HG02884 (cell line): ENCODE results near the gene FBXO42.
A peak's percentile ranks its signal among the peaks of the same experiment; 100 is the strongest.

Experiments
- ATAC-seq: cut with Tn5 transposase; IDR thresholded peaks from one replicate; pipeline ENCODE4 v1.9.1; 2021; ENCODE audit warnings: mild to moderate bottlenecking, moderate library complexity; ENCODE audit not compliant: unreplicated experiment

Gene FBXO42

DNA sequence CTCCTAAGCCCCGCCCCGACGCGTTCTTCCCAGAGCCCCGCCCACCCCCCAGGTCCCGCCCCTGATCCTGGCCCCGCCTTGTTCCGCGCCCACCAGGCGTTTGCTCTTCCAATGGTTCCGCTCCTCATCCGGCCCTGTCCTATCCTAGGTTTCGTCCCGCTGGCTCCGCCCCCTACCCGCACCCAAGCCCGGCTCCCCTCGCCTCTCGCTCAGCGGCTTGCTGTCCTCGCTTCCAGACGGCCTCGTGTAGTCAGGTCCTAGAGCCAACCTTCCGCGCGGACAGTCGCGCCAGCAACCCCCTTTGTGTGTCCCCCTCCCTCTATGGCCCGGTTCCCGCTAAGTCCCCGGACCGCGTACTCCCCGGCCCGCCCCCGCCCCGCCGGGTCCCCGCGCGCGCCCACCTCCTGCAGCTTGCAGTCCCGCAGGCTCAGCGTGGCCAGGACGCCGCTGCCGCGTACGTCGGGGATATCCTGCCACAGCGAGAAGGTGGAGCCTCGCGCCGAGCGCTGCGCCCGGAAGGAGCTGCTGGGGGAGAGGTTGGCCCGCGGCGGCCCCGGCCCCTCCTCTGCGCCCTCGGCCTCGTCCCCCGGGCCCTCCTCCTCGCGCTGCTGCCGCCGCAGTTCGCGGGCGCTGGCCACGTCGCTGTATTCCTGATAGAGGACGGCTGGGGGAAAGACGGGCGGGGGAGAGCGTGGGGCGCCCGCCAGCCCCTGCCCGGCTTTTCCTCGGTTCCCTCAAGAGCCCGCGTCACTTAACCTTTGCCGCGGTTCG is 145.5 kb downstream of the FBXO42 start:
- peak; percentile 60 for ATAC-seq

DNA sequence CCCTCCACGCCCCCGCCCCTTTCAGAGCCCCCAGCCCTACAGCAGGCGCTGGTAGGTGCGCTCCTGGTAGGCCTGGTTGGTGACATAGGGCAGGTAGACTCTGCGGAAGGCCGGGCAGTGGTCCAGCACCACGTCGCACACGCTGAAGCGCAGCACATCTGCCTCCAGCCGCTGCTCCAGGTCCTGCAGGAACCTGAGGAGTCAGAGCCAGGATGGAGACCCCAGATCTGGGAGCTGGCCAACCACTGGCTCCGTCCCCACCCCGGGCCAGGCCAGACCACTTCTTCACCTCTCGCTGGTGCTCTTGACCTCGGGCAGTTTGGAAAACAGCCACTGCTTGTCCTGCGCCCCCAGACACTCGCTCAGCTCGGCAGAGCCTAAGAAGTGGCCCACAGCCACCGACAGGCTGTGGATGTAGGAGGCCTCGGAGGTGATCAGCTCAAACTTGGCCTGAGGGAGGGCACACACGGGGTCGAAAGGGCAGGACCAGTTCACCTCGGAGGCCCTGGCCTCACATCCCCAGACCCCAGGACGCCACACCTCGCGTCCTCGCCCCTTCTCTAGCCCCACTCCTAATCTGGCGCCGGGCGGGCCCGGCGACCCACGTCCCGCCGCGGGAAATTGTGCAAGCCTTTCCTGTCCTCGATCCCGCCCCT is 146.3 kb downstream of the FBXO42 start:
- ATAC-seq, result no peak

DNA sequence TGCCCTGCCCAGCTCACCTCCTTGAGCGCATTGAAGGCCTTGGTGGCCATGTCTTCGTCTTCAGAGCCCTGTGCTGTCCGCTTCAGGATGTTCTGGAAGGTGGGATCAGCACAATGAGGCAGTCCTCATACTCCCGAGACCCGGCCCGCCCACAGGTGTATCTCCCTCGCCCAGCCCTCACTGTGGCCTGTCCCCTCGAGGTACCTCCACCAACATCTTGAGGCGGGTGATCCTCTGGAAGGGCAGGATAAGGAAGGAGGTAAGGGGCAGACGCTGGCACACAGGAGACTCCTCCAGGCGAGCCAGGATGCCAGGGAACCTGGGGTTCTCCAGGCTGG is 147.0 kb downstream of the FBXO42 start:
- no peak for ATAC-seq

DNA sequence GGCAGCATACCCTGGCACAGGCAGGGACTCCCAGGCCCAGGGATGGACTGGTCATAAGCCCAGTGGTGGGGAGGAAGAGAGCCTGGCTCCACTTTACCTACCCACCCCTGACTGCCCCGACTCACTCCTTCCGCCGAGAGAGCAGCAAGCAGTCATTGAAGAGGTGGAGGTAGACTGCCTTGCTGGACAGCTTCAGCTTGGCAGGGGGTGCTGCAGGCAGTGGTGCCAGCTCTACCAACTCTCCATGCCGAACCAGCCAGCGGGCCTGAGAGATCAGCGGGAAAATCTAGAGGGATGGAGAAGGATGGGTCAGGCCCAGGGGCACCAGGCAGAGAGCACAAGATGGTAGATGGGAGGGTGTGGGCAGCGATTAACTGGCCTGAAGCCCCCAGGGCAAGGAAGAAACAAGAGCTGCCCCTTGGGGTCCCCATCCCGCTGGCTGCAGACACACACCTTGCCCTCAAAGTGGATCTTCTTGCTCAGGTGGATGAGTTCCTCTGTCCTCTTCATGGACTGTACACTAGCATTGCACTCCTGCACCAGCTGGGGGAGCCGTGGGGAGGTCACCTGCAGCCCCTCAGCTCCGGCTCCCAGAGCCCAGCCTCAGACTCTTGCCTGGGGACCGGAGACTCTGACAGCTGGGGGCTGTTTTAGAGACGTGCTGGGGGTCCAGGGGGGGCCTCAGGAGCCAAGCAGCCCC is 147.5 kb downstream of the FBXO42 start:
- ATAC-seq, result no peak

DNA sequence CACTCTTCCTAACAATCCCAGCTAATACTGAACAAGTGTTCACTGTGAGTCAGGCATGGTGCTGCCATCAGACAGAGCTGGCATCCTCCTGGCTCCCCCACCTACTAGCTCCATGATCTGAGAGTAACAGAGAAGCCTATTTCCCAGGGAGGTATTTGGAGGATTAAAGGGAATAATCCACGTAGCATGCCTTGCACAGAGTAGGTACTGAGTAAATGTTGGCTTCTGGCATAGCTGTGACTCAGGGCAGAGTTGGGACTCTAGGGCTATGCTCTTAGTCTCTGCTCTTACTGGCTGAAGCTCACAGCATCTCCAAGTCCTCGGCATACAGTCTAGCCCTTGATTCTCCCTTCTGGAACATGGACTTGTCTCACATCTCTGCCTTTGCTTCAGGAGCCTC is 148.1 kb downstream of the FBXO42 start:
- no peak for ATAC-seq

DNA sequence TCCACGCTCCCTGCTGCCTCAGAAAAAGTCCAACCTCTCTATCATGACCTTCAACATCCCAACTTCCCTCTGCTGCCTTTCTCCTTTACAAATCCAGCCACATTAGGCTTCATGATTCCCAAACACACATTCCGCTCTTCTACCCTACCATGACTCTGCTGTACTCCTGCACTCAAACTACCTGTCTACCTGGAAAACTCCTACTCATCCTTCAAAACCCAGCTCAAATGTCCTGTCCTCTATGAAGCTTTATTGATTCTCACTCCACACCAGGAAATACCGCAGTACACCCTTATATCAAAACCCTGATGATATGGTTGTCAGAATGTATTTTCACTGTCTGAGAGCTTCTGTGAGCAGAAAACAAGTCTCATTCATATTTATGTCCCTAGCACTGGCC is 148.7 kb downstream of the FBXO42 start:
- no peak for ATAC-seq

DNA sequence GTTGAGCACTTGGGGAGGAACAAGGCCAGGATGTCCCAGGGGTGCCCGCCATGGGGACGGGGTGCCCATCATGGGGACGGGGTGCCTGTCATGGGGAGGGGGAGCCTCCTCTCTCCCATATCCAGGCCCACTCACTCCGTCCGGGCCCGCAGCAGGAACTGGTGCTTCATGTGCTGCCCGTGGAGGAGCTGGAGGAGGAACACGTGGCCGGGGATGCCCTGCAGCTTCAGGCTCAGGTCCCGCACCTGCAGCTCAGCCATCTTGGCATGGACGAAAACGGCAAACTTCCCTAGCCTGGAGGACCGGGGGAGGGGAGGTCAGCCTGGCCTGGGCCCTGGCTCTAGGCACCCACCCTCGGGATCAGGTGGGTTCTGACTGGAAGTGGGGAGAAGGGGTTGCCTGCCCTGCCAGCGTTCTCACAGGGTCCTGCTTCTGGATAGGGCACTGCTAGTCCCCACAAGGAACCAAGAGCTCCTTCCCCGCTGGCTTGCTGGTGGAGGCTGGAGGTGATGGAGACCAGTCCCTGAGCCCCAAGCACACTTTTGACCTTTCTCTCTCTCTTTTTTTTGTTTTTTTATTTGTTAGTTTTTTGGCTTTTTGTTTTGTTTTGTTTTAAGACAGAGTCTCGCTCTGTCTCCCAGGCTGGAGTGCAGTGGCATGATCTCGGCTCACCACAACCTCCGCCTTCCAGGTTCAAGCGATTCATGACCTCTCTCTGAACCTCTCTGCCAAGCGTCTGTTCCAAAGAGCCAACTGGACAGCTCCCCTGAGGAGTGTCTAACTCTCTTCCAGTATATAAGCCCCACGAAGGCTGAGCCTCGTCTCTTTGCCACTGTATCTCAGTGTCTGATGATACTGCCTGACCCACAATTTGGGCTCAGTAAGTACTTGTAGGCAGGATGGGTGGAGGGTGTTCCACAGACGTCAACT is 149.7 kb downstream of the FBXO42 start:
- ATAC-seq, result no peak

DNA sequence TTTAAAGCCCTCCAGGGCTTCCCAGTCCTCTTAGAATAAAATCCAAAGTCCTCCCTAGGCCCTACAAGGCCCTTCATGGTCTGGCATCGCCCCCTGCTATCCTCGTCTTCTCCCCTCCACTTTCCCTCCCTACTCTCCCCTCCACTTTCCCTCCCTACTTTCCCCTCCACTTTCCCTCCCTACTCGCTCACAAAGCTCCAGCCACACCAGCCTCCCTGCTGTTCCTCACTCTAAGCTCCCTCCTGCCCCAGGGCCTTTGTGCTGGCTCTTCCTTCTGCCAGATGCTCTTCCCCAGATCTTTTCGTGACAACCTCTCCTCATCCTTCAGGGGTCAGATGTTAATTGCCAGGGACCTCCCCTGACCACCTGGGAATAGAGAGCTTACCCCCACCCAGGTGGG is 152.6 kb downstream of the FBXO42 start:
- no peak for ATAC-seq

DNA sequence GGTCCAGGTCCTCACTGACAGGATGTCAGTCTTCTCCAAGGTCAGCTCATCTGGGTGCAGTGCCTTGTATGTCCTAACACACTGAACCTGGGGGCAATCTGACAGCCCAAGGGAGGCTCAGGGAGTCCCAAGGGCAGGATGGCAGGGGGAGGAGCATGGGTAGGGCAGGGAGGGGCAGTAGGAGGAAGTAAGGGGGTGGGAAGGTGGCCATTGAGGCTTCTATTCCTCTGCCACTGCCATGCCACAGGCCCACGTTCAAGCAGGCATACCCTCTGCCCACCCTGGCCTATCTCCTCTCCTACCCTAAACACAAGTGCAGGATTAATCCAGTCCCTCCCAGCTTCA is 153.2 kb downstream of the FBXO42 start:
- ATAC-seq, result no peak

DNA sequence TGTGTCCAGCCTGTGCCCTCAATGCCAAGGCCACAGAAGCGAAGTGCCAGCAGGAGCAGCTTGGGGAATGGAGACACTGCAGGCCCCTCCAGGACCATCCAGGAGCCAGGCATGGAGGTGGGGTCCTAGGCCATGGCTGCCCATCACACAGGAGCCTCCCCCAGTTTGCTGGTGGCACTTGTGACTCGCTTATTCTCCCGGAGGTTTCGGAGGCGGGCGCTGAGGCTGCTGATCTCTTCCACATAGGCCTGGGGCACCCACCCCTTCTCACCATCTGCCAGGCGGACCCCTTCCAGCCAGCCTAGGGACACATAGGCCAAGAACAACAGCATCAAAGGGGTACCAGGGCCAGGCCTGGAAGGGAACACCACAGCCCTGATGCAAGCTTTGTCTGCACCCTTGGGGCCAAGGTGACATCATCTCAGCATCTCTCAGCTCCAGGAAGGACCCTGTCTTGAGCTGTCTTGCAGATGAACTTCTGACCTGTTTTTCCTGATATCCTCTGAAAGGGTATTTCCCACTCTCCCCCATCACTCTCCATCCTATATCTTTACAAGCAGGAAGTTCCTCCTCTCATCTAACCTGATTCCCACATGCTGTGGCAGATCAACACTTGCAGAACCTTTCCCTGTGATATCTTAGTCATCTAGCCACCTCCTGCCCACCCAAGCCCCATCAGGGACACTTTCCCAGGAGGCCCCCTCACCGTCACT is 153.7 kb downstream of the FBXO42 start:
- no peak for ATAC-seq

DNA sequence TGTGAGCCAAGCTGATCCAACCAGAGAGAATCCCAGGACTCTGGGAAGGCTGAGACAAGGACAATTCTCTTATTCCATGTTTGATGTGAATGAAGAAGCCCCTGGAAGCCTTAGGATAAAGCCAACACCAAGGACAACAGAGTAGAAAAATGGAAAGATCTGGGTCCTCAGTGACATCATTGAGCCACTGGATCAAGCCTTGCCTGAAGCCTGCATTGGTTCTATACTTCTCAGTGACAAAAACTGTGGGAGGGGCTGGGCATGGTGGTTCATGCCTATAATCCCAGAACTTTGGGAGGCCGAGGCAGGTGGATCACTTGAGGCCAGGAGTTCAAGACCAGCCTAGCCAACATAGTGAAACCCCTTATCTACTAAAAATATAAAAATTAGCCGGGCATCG is 155.4 kb downstream of the FBXO42 start:
- no peak for ATAC-seq
